Measurements from ENCODE around the gene ABCB8. TPM values are rescaled to one million over a fixed set of nuclear protein-coding genes. Genes with fewer than 3 reads are reported as not detected.

ABCB8 gene
- total and polyA plus RNA-seq, 2 of the 8 experiments (the other 6 are each of a cell fraction or from before 2014, with no cell fraction given): 17.7 to 27.0 TPM

DNA sequence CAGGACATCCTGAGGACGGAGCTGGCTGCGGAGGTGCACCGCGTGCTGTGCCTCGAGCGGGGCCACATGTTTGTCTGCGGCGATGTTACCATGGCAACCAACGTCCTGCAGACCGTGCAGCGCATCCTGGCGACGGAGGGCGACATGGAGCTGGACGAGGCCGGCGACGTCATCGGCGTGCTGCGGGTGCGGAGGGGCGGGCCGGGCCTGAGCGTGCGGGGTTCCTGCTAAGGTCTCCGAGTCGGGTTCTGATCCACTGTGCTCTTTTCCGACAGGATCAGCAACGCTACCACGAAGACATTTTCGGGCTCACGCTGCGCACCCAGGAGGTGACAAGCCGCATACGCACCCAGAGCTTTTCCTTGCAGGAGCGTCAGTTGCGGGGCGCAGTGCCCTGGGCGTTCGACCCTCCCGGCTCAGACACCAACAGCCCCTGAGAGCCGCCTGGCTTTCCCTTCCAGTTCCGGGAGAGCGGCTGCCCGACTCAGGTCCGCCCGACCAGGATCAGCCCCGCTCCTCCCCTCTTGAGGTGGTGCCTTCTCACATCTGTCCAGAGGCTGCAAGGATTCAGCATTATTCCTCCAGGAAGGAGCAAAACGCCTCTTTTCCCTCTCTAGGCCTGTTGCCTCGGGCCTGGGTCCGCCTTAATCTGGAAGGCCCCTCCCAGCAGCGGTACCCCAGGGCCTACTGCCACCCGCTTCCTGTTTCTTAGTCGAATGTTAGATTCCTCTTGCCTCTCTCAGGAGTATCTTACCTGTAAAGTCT, 14.3 kb upstream of the ABCB8 start:
- H3K27me3 ChIP-seq (replicated peaks in 1 of 4; ENCODE audit: control insufficient read depth in 3 of 4, extremely low read depth in 1 of 4, insufficient read depth in 3 of 4, low read length in 3 of 4): peaks cover 4 to 25% (median 20%) of the 10 kb centered on the region in 4 experiments
- DNase-seq (ENCODE audit: low read depth in 1 of 2, low spot score in 2 of 2) (peak; percentile 70 to 90), FAIRE-seq (no peak)
- H3K23me2 ChIP-seq (ENCODE audit: low read depth, low read length): peaks cover 6% of the 10 kb centered on the region; the same call in 1 of the 2 replicates
- no peak overlapping the region for H2BK120ac ChIP-seq (replicated peaks; ENCODE audit: low read depth, low read length)
- H2BK15ac ChIP-seq (ENCODE audit: low read length): no peak overlapping the region
- no peak overlapping the region; the same call in 1 of the 2 replicates for H3K18ac ChIP-seq (ENCODE audit: extremely low read depth, low read length)
- no peak overlapping the region for H4K5ac ChIP-seq (ENCODE audit: insufficient read length, low read depth, low read length)
- ChIA-PET CTCF (ENCODE audit: partially characterized antibody) (interaction anchor here (0.6 to 11.5 kb wide), 12 partner anchors 13 to 708 kb away, joined by 3 to 142 read pairs (median 3); partner anchors contain the start of genes ABCB8 and NOS3), POLR2A (ENCODE audit: partially characterized antibody) (interaction anchor here (0.7 to 2.5 kb wide), 8 partner anchors 14 to 97 kb away, joined by 3 to 7 read pairs (median 3); partner anchors contain the start of gene ABCB8)
- no peak overlapping the region for H2BK20ac ChIP-seq (ENCODE audit: low read length)
- 53% methylated on average over 48 of the region's 55 CpGs; no CpG with 5 or more reads in 1 of the 2 experiments for WGBS, 2 experiments (ENCODE audit: extremely low coverage in 1 of 2, insufficient coverage in 1 of 2, insufficient read length in 1 of 2, insufficient replicate concordance in 2 of 2, low coverage in 1 of 2, low lambda C conversion rate in 2 of 2, missing lambda C conversion rate in 1 of 2)
- H2AFZ ChIP-seq (ENCODE audit: low read length): no peak overlapping the region
- H3K4me3 ChIP-seq (ENCODE audit: extremely low read depth in 1 of 4, insufficient read depth in 2 of 4, low read depth in 3 of 4, low read length in 4 of 4): peak overlapping the region; percentile 30 to 53 (median 48)
- no peaks in the 10 kb centered on the region for H4K20me1 ChIP-seq (replicated peaks in 1 of 2; ENCODE audit: control insufficient read depth in 1 of 2, insufficient read depth in 2 of 2, low read length in 2 of 2)
- H3K23ac ChIP-seq (ENCODE audit: insufficient read length): no peak overlapping the region
- peaks cover 0 to 41% (median 29%) of the 10 kb centered on the region in 4 experiments; a peak in 6 of 7 replicates for H3K4me1 ChIP-seq (replicated peaks in 1 of 4; ENCODE audit: control insufficient read depth in 3 of 4, insufficient read depth in 4 of 4, low read length in 3 of 4)
- H3K9me3 ChIP-seq (ENCODE audit: insufficient read depth in 2 of 2, low read depth in 1 of 2, low read length in 1 of 2): no peaks in the 10 kb centered on the region
- no peak overlapping the region for H3K14ac ChIP-seq (ENCODE audit: insufficient read length)
- no peak overlapping the region for H3K56ac ChIP-seq (replicated peaks; ENCODE audit: insufficient read length, low read depth, low read length)
- H3K79me1 ChIP-seq (ENCODE audit: low read depth, low read length): no peaks in the 10 kb centered on the region; the same call in 1 of the 2 replicates
- H3K9ac ChIP-seq (replicated peaks in 1 of 4; ENCODE audit: extremely low read depth in 1 of 4, low read depth in 3 of 4, low read length in 3 of 4): peak overlapping the region in 3 of 4 experiments; percentile 12 to 45 (median 42); a peak in 5 of 7 replicates
- H2AK5ac ChIP-seq (ENCODE audit: low read depth, low read length): no peak overlapping the region
- no peak overlapping the region for H4K91ac ChIP-seq (replicated peaks; ENCODE audit: insufficient read length, low read length)
- 0 out of 2 replicates have a peak overlapping the region, but pooled peaks have one; percentile 39 for H2BK12ac ChIP-seq (ENCODE audit: low read depth, low read length)
- peak overlapping the region; percentile 56 to 68 for H3K4me2 ChIP-seq (ENCODE audit: insufficient read depth in 1 of 2, low read depth in 2 of 2, low read length in 2 of 2)
- H3K27ac ChIP-seq (ENCODE audit: low read depth, low read length): no peak overlapping the region
- no peaks in the 10 kb centered on the region for H3K79me2 ChIP-seq (ENCODE audit: control insufficient read depth in 1 of 2, insufficient read depth in 2 of 2, low read length in 2 of 2)
- H3K4ac ChIP-seq (replicated peaks; ENCODE audit: insufficient read length, low read depth, low read length): no peak overlapping the region
- H3K36me3 ChIP-seq (ENCODE audit: control insufficient read depth in 2 of 4, insufficient read depth in 4 of 4, low read length in 3 of 4): no peaks in the 10 kb centered on the region
- H4K8ac ChIP-seq (ENCODE audit: extremely low read depth, insufficient read depth, low read length): peak overlapping the region; percentile 92; the same call in 1 of the 2 replicates
- no peak overlapping the region for H2BK5ac ChIP-seq (ENCODE audit: low read depth, low read length)
- TF ChIP-seq KDM4A (IDR thresholded peaks at IDR 0.05; ENCODE audit: low read depth, low read length, severe bottlenecking) (peak; percentile 27), CTBP2 (IDR thresholded peaks at IDR 0.05; ENCODE audit: borderline replicate concordance, insufficient read depth, insufficient read length, low read length) (no peak), POU5F1 (IDR thresholded peaks at IDR 0.05; ENCODE audit: low read depth, low read length) (no peak), BACH1 (IDR thresholded peaks at IDR 0.05; ENCODE audit: low read length) (no peak), CREB1 (IDR thresholded peaks at IDR 0.05) (peak; percentile 95), POLR2AphosphoS5 (IDR thresholded peaks at IDR 0.05; ENCODE audit: low read depth, low read length) (no peak; the same call in 1 of the 2 replicates), SRF (IDR thresholded peaks at IDR 0.05; ENCODE audit: low read depth, low read length) (0 out of 2 replicates have a peak, but pooled peaks have one; percentile 26), BCL11A (IDR thresholded peaks at IDR 0.05; ENCODE audit: low read depth in 2 of 2, low read length in 2 of 2) (no peak)
- TF ChIP-seq, protein P1, sequence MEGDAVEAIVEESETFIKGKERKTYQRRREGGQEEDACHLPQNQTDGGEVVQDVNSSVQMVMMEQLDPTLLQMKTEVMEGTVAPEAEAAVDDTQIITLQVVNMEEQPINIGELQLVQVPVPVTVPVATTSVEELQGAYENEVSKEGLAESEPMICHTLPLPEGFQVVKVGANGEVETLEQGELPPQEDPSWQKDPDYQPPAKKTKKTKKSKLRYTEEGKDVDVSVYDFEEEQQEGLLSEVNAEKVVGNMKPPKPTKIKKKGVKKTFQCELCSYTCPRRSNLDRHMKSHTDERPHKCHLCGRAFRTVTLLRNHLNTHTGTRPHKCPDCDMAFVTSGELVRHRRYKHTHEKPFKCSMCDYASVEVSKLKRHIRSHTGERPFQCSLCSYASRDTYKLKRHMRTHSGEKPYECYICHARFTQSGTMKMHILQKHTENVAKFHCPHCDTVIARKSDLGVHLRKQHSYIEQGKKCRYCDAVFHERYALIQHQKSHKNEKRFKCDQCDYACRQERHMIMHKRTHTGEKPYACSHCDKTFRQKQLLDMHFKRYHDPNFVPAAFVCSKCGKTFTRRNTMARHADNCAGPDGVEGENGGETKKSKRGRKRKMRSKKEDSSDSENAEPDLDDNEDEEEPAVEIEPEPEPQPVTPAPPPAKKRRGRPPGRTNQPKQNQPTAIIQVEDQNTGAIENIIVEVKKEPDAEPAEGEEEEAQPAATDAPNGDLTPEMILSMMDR (IDR thresholded peaks at IDR 0.05; ENCODE audit: control extremely low read depth in 1 of 3, insufficient read depth in 1 of 3, low read depth in 1 of 3, low read length in 3 of 3): peak in 1 of 3 experiments; percentile 25; a peak in 1 of 4 replicates
